DND-41 (cell line): ENCODE data around the gene MINK1.

Source experiments
- CTCF ChIP-seq: IDR thresholded peaks from 2 replicates; pipeline ENCODE4 v1.5.1; 2012; ENCODE audit warnings: borderline replicate concordance, low read length, moderate library complexity, mild to moderate bottlenecking; ENCODE audit not compliant: poor library complexity, severe bottlenecking; ENCODE audit errors: extremely low read depth
- EZH2 ChIP-seq: IDR thresholded peaks from 3 replicates; pipeline ENCODE4 v1.6.1; 2012; ENCODE audit warnings: borderline replicate concordance, low read depth, mild to moderate bottlenecking, moderate library complexity, low read length, inconsistent platforms; ENCODE audit not compliant: severe bottlenecking

- no peak for TF ChIP-seq CTCF
- TF ChIP-seq EZH2 = no peak
Measured at GRCh38 chr17:4823373-4824089, 9.6 kb upstream of the MINK1 start.
